NCI-H2196 (cell line): Measurements from ENCODE around the gene SYT9.

Experiments
- DNase-seq: peaks from one replicate; lab custom pipeline; 2025; ENCODE audit not compliant: unreplicated experiment; lab: John Stamatoyannopoulos, UW

The SYT9 gene, protein sequence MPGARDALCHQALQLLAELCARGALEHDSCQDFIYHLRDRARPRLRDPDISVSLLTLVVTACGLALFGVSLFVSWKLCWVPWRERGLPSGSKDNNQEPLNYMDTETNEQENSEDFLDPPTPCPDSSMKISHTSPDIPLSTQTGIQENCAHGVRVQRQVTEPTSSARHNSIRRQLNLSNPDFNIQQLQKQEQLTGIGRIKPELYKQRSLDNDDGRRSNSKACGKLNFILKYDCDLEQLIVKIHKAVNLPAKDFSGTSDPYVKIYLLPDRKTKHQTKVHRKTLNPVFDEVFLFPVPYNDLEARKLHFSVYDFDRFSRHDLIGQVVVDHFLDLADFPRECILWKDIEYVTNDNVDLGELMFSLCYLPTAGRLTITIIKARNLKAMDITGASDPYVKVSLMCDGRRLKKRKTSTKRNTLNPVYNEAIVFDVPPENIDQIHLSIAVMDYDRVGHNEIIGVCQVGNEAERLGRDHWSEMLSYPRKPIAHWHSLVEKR

DNA sequence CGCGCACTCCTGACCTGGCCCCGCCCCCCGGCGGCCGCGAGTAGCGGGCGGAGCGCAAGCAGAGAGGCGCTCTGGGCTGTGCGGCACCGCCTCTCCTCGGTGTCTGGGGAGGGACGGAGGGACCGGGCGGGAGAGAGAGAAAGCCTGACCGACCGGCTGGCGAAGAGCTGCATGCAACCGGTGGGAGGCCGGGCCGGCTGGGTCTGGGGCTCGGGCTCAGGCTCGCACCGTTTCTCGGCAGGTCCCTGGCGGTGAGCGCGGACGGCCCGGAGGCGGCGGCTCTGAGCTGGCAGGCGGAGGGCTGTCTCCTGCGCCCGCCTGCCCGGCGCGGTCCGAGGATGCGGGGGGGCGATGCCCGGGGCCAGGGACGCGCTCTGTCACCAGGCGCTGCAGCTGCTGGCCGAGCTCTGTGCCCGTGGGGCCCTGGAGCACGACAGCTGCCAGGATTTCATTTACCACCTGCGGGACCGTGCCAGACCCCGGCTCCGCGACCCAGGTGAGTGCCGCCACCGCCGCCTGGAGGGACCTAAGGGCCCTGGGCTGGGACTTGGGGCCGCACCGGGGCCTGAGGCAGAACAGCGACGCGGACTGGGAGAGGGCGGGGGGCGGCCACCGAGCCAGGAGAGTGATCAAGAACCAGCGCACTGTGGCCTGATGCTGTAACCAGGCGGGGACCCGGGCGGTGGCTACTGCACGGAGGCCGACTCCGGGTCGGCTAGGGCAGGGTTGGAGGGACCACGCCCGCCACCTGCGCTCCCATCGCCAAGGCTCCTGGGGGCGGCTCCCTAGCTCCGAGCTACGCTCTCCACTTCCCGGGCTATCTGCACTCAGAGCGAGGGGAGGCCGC, at the start of gene SYT9:
SYT9 (plus strand) TSS at position 69 of the 847 bp plus-strand sequence; CDS start at position 352, 283 bp downstream.
- peak; percentile 64 for DNase-seq

DNA sequence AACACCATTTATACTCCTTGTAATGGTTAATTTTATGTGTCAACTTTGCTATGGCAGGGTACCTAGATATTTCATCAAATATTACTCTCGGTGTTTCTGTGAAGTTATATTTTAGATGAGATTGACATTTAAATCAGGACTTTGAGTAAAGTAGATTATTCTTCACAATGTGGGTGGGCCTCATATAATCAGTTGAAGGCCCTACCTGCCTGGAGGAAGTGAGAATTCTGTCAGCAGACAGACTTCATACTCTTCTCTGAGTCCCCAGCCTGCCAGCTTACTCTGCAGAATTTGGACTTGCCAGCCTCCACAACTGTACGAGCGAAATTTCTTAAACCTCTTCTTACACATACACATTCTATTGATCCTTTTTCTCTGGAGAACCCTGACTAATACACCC, 49.3 kb upstream of the SYT9 start:
- no peak for DNase-seq

DNA sequence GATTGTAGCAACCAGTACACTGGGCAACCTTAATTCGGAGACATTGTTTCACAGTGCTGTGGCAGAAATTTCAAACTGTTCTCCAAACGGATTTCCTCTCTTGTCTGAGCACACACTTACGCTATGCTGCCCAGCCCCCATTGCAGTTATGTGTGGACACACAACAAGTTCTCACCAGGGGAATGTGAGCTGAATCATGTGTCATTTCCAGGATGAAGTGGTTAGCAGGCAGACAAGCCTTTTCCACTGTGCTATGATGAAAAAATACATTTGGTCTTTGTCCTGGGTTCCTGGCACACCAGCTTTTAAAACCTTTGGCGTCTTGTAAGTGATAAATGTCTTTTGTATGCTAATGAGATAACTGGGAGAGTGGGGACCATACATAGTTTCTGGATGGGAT, 46.9 kb upstream of the SYT9 start:
- DNase-seq, result no peak

DNA sequence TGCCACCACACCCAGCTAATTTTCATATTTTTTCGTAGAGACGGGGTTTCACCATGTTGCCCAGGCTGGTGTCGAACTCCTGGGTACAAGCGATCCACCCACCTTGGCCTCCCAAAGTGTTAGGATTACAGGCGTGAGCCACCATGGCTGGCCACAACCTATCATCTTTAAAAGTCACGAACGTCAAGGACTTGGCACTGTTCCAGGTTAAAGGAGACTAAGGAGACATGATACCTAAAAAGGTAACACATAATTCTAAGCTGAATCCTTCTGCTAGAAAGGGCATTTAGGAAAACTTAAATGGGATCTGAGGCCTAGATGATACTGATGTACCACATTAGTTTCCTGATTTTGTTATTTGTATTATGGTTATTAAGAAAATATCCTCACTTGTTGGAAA, 43.3 kb upstream of the SYT9 start:
- peak; percentile 3 for DNase-seq

DNA sequence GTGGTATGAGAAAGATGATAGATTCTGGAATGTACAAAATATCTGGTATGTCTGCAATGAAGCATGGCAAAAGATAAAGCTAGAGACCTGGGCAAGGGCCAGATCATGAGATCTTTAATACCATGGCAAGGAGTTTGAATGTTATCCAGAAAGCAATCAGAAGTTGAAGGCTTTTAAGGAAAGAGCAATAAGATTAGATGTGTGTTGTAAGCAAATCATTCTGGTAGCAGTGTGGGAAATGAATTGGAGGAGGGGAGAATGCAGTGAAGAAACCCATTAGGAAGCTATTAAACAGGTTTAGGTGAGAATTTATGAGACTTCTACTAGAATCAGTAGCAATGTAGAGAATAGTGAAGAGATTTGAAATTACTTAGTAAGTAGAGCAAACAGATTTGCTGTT, 32.2 kb upstream of the SYT9 start:
- no peak for DNase-seq

DNA sequence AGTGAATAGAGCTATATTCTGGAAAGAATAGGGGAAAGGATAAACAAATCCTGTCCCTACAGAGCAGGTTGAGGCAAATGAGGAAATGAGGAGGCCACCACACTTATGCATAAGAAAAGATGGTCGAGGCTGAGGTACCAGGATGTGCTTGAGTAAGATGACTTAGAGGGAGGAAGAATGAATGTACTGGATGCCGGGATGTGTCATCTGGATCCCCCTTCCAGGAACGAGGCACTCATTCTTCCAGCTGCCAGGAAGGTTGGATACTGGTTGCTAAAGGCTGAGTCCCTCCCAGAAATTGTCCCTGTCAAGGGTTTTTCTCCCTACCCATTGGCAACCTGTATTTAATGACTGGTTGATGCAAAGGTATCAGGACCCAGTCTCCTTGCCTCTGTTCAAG, 31.1 kb upstream of the SYT9 start:
- no peak for DNase-seq

DNA sequence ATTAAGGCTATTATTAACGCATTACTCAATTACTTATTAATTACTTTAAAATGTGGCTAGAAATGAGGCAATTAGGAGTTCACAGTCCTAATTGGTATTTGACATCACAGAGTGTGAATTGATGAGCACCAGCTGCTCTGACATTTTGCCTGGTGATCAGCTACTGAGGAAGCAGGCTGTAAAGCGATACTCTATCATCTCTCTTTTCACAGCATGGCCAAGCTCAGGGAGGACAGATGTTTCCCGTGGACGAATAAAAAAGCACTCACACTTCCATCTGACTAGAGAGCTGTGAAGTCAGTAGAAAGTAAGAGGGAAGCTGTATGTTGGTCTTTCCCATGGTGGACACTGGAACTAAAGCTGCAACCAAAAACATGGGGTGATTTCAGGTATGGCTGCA, 29.1 kb upstream of the SYT9 start:
- no peak for DNase-seq

DNA sequence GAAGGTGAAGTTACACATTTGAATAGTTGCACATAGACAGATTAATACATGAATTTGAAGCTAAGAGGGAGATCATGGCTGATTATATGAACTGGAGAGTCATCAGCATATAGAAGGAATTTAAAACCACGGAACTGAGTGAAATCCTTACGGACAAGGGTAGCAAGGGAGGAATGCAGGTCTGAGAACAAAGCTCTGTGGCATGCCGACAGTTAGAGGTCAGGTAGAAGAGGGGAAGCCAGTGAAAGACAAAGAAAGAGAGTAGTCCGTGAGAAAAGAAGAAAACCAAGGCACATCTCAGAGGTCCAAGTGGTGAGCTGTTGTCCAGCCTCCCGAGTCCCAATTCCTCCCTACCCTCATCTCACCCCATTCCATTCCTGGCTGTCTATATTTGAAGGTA, 11.8 kb upstream of the SYT9 start:
- no peak for DNase-seq

DNA sequence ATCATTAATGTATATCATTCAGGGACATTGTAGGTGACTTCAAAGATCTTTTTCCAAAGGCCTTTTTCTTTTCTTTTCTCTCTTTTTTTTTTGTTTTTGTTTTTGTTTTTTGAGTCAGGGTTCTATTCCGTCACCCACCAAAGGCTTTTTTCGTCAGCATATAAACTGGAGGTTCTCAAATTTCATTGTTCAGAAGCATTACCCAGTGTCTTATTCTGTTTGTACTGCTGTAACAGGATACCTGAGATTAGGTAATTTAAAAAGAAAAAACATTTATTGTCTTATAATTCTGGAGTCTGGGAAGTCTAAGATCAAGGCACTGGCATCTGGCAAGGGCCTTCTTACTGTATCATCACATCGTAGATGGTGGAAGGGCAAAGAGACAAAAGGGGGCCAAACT, 6.4 kb upstream of the SYT9 start:
- DNase-seq, result no peak

DNA sequence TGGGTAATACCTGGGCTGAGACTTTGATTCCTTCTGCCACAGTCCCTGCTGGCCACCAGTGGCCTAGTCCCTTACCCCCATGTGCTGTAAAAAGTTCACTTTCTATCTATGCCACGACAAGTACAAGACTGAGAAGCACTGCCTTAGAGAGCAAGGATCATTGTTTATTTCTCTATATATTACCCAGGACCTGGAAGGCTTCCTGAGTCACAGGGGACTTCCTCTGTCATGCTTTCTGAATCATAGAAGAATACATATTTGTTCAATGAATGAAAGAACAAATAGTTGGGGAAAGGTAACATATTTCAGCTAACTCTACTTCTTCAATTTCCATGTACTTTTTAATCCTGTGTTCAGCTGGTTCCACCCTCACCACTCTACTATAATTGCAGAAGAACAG, 5.5 kb upstream of the SYT9 start:
- no peak for DNase-seq

DNA sequence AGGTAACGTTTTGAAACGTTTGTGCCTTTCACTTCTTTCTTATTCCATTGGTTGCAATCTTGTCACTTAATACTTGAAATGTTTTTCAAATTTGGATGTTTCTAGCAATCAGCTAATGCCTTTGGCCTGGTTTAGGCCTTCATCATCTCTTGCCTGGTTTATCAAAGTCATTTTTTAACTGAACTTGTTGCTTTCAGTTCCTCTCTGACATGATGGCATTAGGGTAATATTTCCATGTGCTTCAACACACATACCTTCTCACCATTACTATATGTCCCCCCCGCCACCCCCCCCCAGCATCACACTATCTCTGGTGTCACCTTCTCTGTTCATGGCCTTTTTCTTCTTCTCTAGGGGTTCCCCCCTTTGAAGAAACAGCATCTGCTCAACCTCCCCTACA, 1.5 kb upstream of the SYT9 start:
- no peak for DNase-seq

DNA sequence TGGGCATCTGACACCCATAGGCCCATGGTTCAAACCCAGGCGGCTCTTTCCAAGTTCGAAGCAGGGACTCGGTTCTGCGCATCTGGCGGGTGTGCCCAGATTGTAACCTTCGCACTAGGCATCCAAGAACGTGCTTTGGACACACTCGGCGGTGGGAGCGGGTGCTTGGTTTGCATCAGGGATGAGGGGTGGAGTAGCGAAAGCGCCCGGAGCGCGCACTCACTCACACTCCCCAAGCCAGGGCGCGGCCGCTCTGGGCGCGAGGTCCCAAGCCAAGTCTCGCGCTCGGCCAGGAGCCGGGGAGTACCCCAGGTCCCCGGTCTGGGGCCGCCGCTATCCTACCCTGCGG, 243 bp upstream of the SYT9 start:
- DNase-seq, result no peak

DNA sequence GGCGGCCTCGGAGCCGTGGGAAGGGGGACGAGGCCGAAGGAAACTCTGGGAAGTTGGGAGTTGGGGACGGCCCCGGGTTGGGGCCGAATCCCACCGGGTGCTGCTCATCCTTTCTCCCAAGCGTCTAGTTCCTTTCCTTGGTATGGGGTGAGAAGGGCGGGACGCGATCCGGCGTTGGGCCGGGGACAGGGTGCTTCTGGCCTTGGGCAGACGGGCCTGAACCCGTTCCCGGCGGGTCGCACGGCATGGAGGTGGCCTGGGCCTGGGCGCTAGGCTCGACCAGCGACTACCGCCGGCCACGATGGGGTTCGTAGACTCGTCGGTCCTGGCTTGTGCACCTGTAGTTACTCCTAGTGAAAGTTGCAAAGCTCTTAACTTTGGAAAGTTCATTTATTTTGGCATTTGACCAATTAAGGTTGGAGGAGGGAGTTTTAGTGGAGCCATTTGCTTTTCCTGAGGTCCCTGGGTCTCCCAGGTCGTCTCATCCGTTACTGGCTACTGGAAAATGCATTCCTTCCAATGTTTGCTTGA, 1.0 kb downstream of the SYT9 start:
- no peak for DNase-seq

DNA sequence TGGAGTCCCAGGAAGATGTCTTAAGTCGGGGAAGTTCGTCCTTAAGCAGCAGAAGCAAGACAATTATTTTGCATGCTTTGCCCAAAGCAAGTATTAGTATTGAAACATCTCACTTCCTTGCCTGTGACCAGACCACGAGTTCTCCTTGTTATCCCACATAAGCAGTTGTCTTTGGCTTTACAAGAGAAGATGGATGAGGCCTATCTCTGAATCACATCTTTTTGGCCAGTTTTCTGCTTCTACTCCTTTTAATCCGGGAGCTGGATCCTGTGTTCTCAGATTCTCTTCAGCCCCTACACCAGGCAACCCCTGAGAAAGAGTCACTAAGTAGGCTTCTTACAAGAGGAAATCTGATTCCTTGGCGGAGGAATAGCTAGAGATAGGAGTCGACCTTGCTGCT, 2.1 kb downstream of the SYT9 start:
- DNase-seq, result no peak

DNA sequence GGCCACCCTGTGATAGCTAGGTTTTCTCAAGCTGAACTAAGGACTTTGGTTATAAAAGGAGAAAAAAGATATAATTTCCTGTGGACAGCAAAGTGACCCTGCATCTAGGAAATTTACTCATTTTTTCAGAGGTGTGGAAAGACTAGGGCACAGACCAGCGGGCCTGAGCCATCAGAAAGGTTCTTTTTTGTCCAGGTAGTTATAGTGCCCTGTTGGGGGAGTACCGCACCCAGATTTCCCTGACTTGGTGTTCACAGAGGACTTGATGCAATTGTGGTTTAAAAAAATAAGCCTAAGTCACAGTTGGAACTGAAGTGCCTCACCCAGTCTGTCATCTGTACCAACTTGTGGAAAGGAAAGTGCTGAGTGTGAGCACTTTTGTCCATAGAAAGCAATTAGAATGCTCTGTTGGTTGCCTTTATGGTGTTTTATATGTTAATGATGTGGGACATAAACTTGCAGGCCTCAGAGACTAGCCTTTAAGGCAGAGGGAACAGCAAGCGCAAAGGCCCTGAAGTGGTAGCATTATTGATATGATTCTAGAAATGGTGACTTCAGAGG, 3.1 kb downstream of the SYT9 start:
- no peak for DNase-seq

DNA sequence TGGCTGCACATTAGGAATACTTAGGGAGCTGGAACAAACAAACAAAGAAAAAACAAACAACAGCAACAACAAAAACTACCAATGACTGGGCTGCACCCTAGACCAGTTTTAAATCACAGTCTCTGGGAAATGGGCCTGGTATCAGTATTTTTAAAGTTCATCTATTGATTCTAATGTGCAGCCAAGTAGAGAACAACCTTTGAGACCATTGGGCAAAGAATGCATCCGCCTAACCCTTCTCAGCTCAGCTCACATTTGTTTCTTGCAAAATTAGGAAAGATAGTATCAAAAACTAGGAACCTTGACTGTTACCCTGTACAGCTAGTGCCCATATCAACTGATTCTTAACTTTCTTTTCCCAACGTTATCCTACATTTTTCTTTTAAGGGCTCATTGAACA, 5.2 kb downstream of the SYT9 start:
- no peak for DNase-seq

DNA sequence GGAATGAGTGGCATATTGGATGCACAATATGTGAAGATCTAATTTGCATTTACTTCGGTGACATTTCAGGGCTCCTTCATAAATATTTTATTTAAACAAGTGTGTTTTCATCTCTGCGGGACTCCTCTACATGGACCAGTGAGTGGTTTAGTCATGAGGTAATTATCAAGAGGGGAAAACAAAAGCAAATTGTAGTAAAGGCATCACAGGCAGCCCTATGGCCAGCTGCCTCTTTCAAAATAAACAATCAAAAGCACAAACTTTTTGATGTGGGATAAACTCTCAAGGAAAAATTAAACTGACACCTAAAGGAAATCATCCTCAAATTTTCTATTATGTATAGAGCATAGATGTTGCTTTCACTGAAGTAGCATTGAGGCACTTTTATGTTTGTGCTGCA, 6.0 kb downstream of the SYT9 start:
- DNase-seq, result no peak

DNA sequence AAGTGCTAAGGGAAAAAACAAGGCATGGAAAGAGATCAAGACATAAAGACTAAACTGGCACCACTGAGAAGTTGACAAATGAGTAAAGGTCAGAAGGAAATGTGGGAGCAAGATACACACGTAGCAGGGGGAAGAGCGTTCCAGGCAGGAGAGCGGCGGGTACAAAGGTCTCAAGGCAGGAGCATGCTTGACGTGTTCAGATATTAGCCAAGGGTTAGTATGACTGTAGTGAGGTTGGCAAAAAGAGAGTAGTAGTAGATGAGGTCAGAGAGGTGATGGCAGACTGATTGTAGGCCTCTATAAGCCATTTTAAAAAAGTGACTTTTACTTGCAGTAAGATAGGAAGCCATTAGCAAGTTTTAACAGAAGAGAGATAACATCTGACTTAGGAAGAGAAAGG, 9.9 kb downstream of the SYT9 start:
- DNase-seq, result no peak

DNA sequence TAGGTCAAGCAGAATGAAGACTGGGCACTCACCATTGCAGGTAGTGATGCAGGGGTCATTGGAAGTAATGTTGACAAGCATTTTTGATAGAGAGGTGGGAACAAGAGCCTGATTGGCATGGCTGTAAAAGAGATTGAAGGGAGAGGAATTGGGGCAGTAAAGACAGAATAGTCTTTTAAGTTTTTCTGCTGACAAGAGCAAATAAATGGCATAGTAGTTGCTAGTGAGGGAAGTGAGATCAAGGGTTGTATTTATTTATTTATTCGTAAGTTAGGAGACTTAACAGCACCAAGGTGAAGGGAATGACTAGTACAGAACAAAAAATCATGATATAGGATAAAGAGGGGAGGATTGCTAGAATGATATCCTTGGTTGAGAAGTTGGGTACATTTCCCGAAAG, 11.0 kb downstream of the SYT9 start:
- no peak for DNase-seq

DNA sequence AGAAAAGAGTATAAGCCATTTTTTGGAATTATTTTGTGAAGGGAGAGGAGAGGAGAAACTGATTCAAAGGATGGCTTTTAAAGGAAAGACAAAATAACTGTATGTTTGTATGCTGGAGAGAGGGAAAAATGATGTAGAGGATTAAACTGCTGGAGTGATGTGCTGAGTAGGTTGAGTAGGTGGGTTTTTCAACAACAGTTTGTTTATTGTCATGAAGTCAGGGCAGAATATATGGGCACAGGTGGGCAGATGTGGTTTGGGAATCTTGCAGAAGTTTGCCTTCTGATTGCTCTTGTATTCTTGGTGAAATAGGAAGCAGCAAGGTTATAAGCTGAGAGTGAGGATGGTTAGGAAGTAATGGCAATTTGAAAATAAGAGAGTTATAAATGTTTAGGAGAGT, 12.1 kb downstream of the SYT9 start:
- no peak for DNase-seq

DNA sequence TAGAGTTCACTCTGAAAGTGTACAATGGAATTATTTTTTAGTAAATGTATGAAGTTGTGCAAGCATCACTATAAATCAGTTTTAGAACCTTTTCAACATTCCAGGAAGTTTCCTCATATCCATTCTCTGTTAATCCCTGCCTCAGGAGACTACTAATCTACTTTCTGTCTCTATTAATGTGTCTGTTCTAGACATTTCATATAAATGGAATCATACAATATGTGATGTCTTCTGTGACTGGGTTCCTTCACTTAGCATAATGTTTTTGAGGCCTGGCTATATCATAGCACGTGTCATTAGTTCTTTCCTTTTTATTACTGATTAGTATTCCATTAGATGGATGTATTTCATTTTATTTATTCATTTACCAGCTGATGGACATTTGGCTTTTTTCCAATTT, 17.1 kb downstream of the SYT9 start:
- DNase-seq, result no peak
